Measurements from ENCODE around the gene NUB1.

NUB1 gene

DNA sequence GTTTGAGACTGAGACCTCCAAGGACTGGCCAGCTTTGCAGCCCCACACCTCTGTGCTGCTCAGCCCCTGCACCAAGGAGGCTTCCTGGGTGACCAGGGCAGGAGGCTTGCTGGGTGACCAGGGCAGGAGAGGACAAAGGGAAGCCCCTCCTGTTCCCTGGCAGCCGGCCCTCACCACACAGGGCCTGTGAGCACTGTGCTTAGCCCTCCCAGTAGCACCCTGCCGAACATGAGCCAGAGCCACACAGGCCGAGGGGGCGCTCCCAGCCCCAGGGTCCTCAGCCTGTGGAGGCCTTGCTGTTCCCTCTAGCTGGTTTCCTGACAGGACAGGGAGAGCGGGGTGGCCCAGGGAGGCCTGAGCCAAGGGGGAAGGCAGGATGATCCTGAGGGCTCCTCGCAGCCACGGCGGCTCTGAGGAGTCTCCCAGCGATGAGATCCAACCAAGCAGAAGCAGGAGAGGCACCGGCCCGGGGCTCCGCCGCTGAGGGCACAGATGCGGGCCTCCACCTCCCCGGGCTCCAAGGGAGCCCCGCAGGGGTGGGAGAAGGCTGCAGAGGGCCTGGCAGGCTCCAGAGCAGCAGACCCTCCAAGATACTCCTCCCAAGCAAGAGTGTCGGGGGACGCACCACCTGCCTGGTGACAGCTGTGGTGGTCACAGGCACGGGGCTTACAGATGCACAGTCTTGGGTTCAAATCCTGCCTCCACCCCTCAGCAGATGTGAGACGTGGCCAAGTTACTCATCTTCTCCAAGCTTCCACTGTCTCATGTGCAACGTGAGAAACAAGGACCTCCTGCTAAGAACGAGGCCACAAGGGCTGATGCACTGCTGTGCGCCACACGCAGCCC lies 45.8 kb downstream of the NUB1 start:
- H3K4me3 Mint-ChIP-seq, result no peak overlapping the region
- H3K4me1 Mint-ChIP-seq, result no peaks in the 10 kb centered on the region
- H3K27ac Mint-ChIP-seq, result no peak overlapping the region
- H3K9me3 Mint-ChIP-seq, result no peaks in the 10 kb centered on the region
- peaks cover 13% of the 10 kb centered on the region for H3K27me3 Mint-ChIP-seq (ENCODE audit: low read depth)
- H3K36me3 Mint-ChIP-seq (ENCODE audit: low read depth), result peaks cover 37% of the 10 kb centered on the region
- no peak for TF ChIP-seq CTCF (IDR thresholded peaks at IDR 0.05; ENCODE audit: unreplicated experiment in 3 of 3)

DNA sequence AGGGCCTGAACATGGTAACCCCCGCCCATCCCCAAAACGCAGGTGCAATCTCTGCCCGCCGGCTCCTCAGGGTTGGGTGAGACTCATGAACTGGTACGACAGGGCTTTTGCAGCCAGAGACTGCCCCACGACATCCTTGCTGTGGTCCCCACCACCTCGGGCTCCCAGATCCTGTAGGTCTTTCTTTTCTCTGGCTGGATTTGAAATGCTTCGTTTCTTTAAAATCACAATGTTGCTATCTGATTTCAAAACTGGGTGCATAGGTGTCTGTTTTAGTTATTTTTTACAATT lies 46.3 kb downstream of the NUB1 start:
- Mint-ChIP-seq H3K4me1 (no peaks in the 10 kb centered on the region), H3K36me3 (ENCODE audit: low read depth) (peaks cover 38% of the 10 kb centered on the region), H3K27me3 (ENCODE audit: low read depth) (peaks cover 8% of the 10 kb centered on the region), H3K27ac (no peak overlapping the region), H3K9me3 (no peaks in the 10 kb centered on the region), H3K4me3 (no peak overlapping the region)
- no peak for TF ChIP-seq CTCF (IDR thresholded peaks at IDR 0.05; ENCODE audit: unreplicated experiment in 3 of 3)

- no peak for TF ChIP-seq CTCF (IDR thresholded peaks at IDR 0.05; ENCODE audit: unreplicated experiment in 3 of 3)
- Mint-ChIP-seq H3K27ac (no peak overlapping the region), H3K36me3 (ENCODE audit: low read depth) (peaks cover 43% of the 10 kb centered on the region), H3K27me3 (ENCODE audit: low read depth) (peaks cover 7% of the 10 kb centered on the region), H3K4me3 (no peak overlapping the region), H3K4me1 (no peaks in the 10 kb centered on the region), H3K9me3 (no peaks in the 10 kb centered on the region)
Observed at GRCh38 chr7:151388430-151388829, 46.8 kb downstream of the NUB1 start.

DNA sequence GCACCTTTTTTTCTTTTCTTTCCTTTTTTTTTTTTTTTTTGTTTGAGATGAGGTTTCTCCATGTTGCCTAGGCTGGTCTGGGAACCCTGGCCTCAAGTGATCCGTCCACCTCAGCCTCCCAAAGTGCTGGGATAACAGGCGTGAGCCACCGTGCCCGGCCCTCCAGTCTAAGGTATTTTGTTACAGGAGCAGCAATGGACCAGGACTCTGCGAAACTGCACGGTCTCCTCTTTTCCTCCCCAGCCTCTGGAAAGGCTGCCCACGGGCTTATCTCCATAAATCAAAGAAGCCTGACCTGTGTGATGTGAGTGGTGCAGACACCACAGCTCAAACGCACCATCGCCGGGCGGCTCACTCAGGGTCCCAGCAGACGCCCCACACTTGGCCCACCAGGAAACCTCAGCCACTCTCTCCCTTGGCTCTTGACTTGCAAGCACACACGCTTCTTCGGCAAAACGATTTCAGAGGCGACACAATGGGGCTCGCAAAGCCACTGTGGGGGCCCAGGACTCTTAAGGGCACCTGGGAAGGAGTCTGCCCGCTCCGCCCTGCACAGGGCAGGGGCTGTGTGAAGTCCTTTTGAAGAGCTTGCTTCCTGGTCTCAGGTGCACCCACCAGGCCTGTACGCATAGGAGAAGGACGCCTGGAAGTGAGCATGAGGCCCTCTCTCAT lies 47.6 kb downstream of the NUB1 start:
- Mint-ChIP-seq H3K4me3 (no peak overlapping the region), H3K36me3 (ENCODE audit: low read depth) (peaks cover 44% of the 10 kb centered on the region), H3K4me1 (no peaks in the 10 kb centered on the region), H3K27ac (no peak overlapping the region), H3K27me3 (ENCODE audit: low read depth) (peaks cover 5% of the 10 kb centered on the region), H3K9me3 (no peaks in the 10 kb centered on the region)
- TF ChIP-seq CTCF (IDR thresholded peaks at IDR 0.05; ENCODE audit: unreplicated experiment in 3 of 3), result no peak

DNA sequence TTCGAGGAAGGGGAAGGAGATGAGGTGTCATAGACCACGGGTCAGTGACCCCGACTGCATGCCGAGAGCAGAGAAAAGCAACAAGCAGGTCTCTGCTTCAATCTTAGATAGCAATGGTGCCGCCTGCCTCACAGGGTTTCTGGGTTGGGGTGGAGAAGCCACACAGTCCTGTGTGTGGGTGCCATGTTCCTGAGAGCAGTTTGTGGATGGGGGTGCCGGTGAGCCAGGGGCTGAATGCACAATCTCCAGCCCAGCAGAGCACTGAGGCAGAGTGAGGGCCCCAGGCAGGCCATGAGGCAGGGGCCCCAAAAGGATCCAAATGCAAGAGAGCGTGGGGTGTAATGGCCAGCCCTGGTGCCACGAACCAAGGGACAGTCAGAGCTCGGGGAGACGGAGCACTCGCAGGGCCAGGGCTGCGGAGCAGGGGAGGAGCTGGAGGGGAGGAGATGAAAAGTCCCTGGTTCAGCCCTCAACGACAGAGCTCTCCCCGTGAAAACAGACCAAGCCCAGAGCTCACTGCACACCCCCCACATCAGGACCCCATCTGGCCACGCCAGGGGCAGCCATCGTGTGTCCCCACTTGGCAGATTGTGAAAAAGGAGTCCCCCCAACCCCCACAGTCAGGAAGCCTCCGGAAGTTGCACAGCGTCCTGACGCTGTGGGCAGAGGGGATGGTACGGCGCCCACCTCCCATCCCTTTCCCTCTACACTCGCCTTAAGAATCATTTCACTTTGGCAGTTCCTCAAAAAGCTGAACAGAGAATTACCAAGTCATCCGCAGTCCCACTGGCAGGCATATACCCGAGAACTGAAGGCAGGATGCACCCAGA lies 48.4 kb downstream of the NUB1 start:
- Mint-ChIP-seq H3K27me3 (ENCODE audit: low read depth) (peaks cover 5% of the 10 kb centered on the region), H3K4me1 (no peaks in the 10 kb centered on the region), H3K36me3 (ENCODE audit: low read depth) (peaks cover 40% of the 10 kb centered on the region), H3K4me3 (no peak overlapping the region), H3K9me3 (no peaks in the 10 kb centered on the region), H3K27ac (no peak overlapping the region)
- no peak for TF ChIP-seq CTCF (IDR thresholded peaks at IDR 0.05; ENCODE audit: unreplicated experiment in 3 of 3)

All from nephron (organoid).